T-helper 2 cell treated with Interferon-gamma antibody and Interleukin-4, amounts not matched to agents 5 μg/mL and 100 μg/mL, for 36 hours (primary cell): ENCODE results near the gene PRKACB.

ENCODE experiments used
- DNase-seq: peaks from one replicate; pipeline ENCODE4 v3.0.0; 2021; ENCODE audit warnings: low spot score
- H3K27ac Mint-ChIP-seq: one replicate; pipeline ENCODE4 v1.8.0; 2021; ENCODE audit warnings: mild to moderate bottlenecking, mixed read lengths
- H3K27me3 Mint-ChIP-seq: one replicate; pipeline ENCODE4 v1.8.0; 2021; ENCODE audit warnings: low read depth, mixed read lengths
- H3K36me3 Mint-ChIP-seq: one replicate; pipeline ENCODE4 v1.8.0; 2021; ENCODE audit warnings: low read depth, mixed read lengths
- H3K4me1 Mint-ChIP-seq: one replicate; pipeline ENCODE4 v1.8.0; 2021; ENCODE audit warnings: low read depth, mixed read lengths
- H3K4me3 Mint-ChIP-seq: one replicate; pipeline ENCODE4 v1.8.0; 2022; ENCODE audit warnings: mild to moderate bottlenecking, moderate library complexity, mixed read lengths
- H3K9me3 Mint-ChIP-seq: one replicate; pipeline ENCODE4 v1.8.0; 2021; ENCODE audit warnings: mixed read lengths

The PRKACB gene

DNA sequence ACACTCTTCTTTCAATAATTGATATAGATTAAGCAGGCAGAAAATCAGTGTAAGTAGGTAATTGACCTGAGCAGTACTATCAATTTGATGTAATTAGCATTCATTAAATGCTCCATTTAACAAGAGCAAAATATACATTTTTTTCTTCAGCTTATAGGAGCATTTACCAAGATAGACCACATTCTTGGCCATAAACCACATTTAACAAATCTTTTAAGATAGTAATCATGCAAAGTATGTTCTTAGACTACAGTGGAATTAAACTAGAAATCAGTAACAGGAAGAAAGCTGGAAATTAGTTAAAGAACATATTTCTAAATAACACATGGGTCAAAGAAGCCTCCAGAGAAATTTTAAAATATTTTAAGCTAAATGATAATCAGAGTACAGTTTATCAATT lies 8.7 kb upstream of the PRKACB start:
- DNase-seq: no peak
- Mint-ChIP-seq H3K27ac (no peak overlapping the region), H3K27me3 (peaks cover 4% of the 10 kb centered on the region), H3K4me1 (peaks cover 15% of the 10 kb centered on the region), H3K9me3 (peaks cover 15% of the 10 kb centered on the region), H3K36me3 (peaks cover 8% of the 10 kb centered on the region), H3K4me3 (peak overlapping the region; percentile 44)

DNA sequence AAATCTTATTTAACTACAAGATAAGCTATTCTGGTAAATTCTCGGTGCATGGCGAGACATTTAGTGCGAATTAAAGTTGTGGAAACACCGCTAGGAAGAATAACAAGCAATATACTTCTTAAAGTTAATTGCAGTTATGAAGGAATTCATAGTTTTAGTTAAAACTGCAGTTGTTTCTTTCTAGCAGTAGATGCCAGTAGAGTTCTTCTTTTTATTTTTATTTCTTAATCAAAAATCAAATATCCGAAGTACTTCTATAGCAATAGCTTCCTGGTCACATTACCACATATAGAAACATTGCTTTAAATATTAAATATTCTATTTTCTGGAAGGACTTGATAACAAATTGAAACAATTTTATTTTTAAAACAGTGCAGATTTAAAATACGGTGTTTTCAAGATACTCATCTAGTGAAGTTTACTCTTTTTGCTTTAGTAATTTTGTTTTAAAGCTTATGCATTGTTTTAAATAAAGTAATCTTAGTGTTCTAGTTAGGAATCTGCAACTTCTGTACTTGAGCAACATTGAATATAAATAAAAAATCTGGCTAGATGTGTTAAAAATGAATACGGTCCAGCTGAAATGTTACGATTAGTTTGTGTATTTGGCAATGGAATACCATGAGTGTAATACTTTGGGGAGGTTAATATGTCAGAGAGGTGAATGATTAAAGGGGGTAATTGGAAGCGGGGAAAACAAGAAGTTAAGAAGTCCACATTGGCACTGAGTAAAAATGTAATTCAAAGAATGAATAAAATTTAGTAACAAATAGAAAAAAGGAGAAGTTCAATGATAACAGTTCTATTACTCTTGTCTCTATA lies 2.7 kb upstream of the PRKACB start:
- Mint-ChIP-seq H3K4me3 (no peak overlapping the region), H3K36me3 (peaks cover 11% of the 10 kb centered on the region), H3K9me3 (peaks cover 9% of the 10 kb centered on the region), H3K27ac (no peak overlapping the region), H3K4me1 (peaks cover 12% of the 10 kb centered on the region), H3K27me3 (no peaks in the 10 kb centered on the region)
- DNase-seq: no peak

DNA sequence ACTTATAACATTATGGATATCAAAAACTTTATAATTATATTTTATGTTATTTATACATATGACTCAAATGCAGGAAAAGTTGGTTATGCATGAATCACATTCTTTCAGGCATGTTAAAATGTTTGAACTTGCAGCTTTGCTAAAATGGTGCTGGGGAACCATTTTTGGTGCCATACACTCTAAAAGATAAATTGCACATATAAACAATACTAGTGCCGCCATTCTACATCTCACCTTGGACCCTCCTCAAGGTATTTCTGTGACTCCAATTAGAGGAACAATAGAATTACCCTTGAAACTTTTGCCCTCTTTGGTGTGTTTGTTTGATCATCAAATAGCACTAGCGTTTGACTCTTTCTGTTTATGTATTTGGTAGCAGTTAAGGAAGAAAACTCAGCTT lies 997 bp downstream of the PRKACB start:
- Mint-ChIP-seq H3K27me3 (no peaks in the 10 kb centered on the region), H3K27ac (peak overlapping the region; percentile 99), H3K36me3 (peaks cover 11% of the 10 kb centered on the region), H3K4me3 (peak overlapping the region; percentile 99), H3K4me1 (peaks cover 28% of the 10 kb centered on the region), H3K9me3 (no peaks in the 10 kb centered on the region)
- DNase-seq: no peak

DNA sequence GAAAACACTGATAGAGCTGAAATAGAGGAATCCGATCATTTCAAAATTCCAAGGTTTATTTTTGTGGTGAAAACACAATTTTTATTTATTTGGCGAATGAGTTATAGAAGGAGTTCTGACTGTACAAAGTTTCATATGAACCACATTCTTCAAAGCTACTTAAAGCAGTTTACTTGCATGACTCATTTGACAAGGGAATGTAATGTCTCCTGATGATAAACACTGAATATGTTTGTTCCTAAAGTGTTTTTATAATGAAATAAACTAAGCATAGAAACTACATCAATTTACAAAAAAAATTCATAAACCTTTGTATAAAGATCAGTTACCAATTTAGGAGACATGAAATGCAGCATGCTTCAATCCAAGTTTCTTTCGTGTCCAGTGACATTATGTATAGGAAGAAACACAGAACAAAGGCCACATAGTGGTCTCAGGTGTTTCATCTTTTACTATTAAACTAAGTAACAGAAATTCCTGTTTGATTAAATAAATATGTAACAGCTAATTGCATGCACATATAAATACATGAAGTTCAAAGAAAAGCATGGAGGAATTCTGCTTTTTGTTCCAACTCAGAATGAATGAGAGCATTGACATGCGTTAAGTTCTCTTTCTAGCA lies 2.5 kb downstream of the PRKACB start:
- H3K36me3 Mint-ChIP-seq: peaks cover 23% of the 10 kb centered on the region
- H3K27me3 Mint-ChIP-seq: no peaks in the 10 kb centered on the region
- no peak for DNase-seq
- H3K4me3 Mint-ChIP-seq: peak overlapping the region; percentile 99
- peaks cover 7% of the 10 kb centered on the region for H3K9me3 Mint-ChIP-seq
- peaks cover 38% of the 10 kb centered on the region for H3K4me1 Mint-ChIP-seq
- peak overlapping the region; percentile 88 for H3K27ac Mint-ChIP-seq

DNA sequence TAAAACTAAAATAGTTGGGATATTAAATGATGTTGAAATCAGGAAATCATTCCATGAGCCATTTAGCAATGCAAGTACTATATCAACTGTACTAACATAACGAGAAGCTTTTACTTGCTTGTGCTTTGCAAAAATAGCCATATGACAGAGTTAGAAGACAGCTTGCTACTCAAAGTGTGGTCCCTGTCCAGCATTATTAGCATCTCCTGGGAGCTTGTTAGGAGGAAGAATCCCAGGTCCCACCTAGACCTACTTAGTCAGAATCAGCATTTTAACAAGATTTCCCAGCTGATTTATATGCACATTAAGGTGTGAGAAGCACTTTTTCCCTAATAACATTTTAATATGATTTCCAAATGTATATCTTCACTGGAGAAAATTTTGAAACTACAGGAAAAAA lies 4.7 kb downstream of the PRKACB start:
- Mint-ChIP-seq H3K4me1 (peaks cover 49% of the 10 kb centered on the region), H3K36me3 (peaks cover 40% of the 10 kb centered on the region), H3K9me3 (peaks cover 7% of the 10 kb centered on the region), H3K27me3 (no peaks in the 10 kb centered on the region), H3K4me3 (no peak overlapping the region), H3K27ac (no peak overlapping the region)
- no peak for DNase-seq

DNA sequence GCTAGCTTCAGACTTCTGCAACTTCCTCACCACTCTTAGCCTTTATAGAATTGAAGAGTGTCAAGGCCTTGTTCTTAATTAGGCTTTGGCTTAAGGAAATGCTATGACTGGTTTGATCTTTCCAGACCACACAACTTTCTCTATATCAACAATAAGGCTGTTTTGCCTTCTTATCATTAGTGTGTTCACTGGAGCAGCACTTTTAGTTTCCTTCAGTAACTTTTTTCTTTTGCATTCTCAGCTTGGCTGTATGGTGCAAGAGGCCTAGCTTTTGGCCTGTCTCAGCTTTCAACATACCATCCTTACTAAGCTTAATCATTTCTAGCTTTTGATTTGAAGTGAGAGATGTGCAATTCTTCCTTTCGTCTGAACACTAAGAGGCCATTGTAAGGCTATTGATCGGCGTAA lies 8.6 kb downstream of the PRKACB start:
- Mint-ChIP-seq H3K4me3 (peak overlapping the region; percentile 3), H3K27me3 (no peaks in the 10 kb centered on the region), H3K9me3 (peaks cover 13% of the 10 kb centered on the region), H3K27ac (peak overlapping the region; percentile 16), H3K4me1 (peaks cover 64% of the 10 kb centered on the region), H3K36me3 (peaks cover 55% of the 10 kb centered on the region)
- peak; percentile 47 for DNase-seq

DNA sequence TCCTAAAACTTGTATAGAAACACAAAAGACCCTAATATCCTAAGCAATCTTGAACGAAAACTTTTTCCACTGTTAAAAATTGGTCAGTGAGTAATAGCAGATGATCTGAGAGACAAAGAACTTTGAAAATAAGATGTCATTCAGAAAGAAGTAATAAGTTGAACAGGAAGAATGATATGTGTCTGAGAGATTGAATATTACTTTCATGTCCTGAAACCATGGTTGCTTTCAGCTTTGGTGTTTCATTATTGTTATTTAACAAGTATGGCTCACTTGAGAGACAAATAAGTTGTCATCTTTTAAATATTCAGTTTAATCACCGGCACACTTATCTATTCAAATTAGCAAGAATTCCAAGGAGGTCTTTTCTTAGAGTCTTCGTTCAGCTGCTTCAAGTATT lies 11.4 kb downstream of the PRKACB start:
- Mint-ChIP-seq H3K27me3 (no peaks in the 10 kb centered on the region), H3K27ac (peak overlapping the region; percentile 36), H3K36me3 (peaks cover 59% of the 10 kb centered on the region), H3K4me3 (no peak overlapping the region), H3K9me3 (peaks cover 11% of the 10 kb centered on the region), H3K4me1 (peaks cover 58% of the 10 kb centered on the region)
- DNase-seq: no peak

DNA sequence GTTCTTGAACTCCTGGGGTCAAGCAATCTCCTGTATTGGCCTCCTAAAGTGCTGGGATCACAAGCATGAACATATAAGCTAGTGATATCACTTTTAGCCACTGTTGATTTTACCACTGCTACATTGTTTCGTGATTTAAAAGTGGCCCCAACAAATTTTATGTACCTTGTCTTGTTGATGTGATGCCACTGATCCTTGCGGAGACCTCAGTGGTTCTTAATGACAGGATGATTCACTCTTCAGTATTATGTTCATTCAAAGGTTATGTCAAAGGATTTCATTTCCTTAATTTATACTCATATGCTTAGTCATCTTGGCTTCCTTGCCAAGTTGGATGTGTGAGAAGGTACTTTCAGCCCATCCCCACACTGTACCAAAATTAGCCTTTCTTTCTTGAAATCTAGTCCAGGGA lies 12.1 kb downstream of the PRKACB start:
- peaks cover 57% of the 10 kb centered on the region for H3K36me3 Mint-ChIP-seq
- peaks cover 6% of the 10 kb centered on the region for H3K9me3 Mint-ChIP-seq
- no peak for DNase-seq
- H3K27ac Mint-ChIP-seq: no peak overlapping the region
- H3K27me3 Mint-ChIP-seq: no peaks in the 10 kb centered on the region
- H3K4me3 Mint-ChIP-seq: no peak overlapping the region
- H3K4me1 Mint-ChIP-seq: peaks cover 56% of the 10 kb centered on the region

DNA sequence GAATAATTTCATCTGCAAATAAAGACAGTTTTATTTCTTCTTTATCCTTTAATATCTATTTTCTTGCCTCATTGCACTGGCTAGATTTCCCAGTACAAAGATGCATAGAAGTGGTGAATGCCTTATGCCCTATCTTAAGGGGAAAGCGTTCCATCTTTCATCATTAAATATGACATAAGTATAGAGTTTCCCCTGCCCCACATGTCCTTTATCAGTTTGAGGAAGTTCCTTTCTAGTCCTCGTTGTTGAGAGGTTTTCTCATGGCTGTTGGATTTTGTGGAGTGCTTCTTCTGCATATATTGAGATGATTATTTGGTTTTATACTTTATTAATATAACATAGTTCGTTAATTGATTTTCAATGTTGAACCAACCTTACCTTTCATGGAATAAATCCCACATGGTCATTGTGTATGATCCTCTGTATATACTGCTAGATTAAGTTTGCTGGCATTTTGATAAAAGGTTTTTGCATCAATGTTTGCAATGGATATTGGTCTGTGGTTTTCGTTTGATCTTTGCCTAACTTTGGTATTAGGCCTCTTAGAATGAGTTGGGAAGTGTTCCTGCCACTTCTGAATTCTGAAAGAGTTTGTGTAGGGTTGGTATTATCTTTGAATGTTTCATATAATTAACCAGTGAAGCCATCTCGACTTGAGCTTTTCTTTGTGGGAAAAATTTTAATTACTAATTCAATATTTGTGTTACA lies 15.6 kb downstream of the PRKACB start:
- Mint-ChIP-seq H3K36me3 (peaks cover 37% of the 10 kb centered on the region), H3K4me3 (no peak overlapping the region), H3K27ac (no peak overlapping the region), H3K4me1 (peaks cover 51% of the 10 kb centered on the region), H3K27me3 (no peaks in the 10 kb centered on the region), H3K9me3 (peaks cover 6% of the 10 kb centered on the region)
- DNase-seq: no peak

DNA sequence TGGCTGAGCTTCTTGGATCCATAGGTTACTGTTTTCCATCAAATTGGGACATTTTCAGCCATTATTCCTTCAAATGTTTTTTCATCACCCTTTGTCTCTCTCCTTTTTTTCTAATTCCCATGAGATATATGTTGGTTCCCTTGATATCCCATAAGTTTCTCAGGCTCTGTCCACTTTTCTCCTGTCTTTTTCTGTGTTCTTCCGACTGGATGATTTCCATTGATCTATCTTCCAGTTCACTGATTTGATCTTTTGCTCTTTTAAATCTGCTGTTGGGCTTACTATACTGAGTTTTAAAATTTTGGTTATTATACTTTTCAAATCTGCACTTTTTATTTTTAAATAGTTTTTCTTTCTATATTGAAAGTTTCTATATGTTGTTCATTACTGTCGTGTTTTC lies 18.2 kb downstream of the PRKACB start:
- Mint-ChIP-seq H3K9me3 (no peaks in the 10 kb centered on the region), H3K4me3 (no peak overlapping the region), H3K27ac (no peak overlapping the region), H3K4me1 (peaks cover 43% of the 10 kb centered on the region), H3K27me3 (no peaks in the 10 kb centered on the region), H3K36me3 (peaks cover 25% of the 10 kb centered on the region)
- DNase-seq: no peak

DNA sequence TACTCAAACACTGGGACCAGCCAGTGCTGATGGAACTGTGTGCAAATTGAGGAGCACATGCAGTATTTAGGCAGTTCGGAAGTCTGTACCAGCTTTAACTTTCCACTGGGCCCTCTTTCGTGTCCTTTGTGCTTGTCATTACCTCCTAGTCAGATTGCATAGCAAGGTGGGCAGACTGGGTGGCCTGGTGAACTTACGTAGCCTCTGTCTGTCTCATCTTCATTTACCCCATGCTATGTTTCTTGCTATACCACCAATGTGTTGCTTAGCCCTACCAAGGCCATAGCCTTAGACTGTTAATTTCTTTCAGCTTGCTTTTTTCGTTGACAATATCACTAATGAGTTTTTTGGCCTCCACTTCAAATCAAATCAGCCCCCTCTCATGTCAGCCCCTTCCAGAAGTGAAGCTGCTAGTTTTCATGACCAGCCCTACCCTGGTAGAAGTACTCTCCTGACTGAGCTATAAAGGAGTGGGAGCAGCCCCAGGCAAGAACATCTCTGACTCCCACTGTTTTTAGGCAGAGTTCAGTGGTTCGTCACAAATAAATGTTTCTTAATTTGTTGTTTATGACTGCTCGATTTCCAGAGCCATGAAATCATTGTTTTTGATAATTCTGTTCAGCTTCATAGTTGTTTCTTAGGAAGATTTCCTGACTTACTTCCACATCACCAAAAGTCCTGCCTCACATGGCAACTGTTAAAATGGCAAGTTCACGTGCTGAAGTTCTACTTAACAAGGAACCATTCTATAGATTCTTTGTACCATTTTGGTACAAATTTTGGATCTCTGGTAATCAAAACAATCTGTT lies 19.3 kb downstream of the PRKACB start:
- Mint-ChIP-seq H3K4me1 (peaks cover 46% of the 10 kb centered on the region), H3K4me3 (no peak overlapping the region), H3K27ac (no peak overlapping the region), H3K27me3 (no peaks in the 10 kb centered on the region), H3K36me3 (peaks cover 20% of the 10 kb centered on the region), H3K9me3 (no peaks in the 10 kb centered on the region)
- DNase-seq: no peak

DNA sequence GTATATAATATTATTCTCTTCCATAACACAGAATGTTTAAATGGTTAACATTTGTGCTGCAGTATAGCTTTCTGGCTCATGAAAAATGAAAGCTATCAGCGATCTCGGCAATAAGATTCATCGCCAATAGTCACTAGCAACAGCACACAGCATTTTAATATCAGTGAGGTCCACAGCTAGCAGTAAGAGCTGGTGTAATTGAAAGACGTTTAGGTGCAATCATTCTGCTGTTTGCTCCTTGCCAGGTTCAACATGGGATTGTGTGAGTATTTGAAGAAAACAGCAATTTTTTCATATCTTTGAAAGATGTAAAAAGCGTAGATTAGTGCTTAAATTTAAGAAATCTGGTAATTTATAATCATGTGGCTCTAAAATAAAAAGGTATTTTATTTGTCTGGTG lies 20.1 kb downstream of the PRKACB start:
- H3K9me3 Mint-ChIP-seq: no peaks in the 10 kb centered on the region
- peak overlapping the region; percentile 51 for H3K4me3 Mint-ChIP-seq
- DNase-seq: no peak
- H3K27me3 Mint-ChIP-seq: no peaks in the 10 kb centered on the region
- H3K27ac Mint-ChIP-seq: no peak overlapping the region
- H3K36me3 Mint-ChIP-seq: peaks cover 22% of the 10 kb centered on the region
- peaks cover 52% of the 10 kb centered on the region for H3K4me1 Mint-ChIP-seq

DNA sequence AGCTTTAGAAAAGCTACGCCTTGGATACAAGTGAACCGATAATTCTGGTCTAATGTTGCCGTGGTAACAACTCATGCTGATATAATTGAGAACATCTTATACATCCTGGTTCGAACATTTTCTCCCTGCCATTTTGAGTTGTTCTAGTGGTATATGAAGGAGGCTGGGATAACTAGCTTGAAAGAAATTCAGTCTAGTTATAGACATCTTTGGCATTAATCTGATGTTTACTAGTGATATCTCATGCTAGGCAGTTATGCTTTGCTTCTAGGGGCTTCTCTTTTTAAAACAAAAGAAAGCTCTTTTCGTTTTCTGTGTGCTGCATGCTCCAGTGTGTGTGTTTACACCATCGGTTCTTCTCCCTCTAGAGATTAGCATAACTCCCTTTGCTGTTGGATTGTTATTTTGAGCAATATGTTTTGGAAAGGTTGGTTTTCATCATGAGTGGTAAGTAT lies 20.5 kb downstream of the PRKACB start:
- H3K27ac Mint-ChIP-seq: no peak overlapping the region
- H3K36me3 Mint-ChIP-seq: peaks cover 25% of the 10 kb centered on the region
- H3K4me3 Mint-ChIP-seq: peak overlapping the region; percentile 51
- H3K4me1 Mint-ChIP-seq: peaks cover 55% of the 10 kb centered on the region
- no peaks in the 10 kb centered on the region for H3K27me3 Mint-ChIP-seq
- DNase-seq: no peak
- no peaks in the 10 kb centered on the region for H3K9me3 Mint-ChIP-seq
